UCSD-AML1 (cell line): ENCODE data around the gene SLC35D2.
"Not testable (repeated sequence)": the region's sequence is repeated elsewhere in the genome, so short reads cannot be mapped to it uniquely, and the experiment has no call there.

Source experiments
- DNase-seq: peaks from one replicate; lab custom pipeline; 2025; ENCODE audit not compliant: unreplicated experiment; lab: John Stamatoyannopoulos, UW

The SLC35D2 gene

DNA sequence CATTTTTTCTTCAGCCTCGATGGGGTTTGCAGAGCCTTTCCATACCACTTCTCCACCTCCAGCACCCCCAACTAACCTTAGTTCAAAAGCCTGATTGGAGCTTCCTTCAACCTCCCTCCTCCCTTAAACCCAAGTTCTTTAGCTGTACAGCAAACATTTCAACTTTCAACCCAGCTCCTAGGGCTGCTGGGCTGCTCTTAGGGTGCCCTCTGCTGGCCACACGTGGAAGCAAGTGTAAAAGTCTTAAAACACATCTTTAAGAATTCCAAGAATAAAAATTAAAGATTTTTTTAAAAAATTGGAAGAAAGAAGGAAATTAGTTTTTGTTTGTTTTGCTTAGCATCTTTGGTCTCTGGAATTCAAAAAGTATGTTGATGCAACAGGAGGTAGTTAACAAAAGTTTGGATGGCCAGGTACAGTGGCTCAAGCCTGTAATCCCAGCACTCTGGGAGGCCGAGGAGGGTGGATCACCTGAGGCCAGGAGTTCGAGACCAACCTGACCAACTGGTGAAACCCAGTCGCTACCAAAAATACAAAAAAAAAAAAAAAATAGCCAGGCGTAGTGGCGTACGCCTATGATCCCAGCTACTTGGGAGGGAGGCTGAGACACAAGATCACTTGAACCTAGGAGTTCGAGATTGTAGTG is 66.1 kb downstream of the SLC35D2 start:
- DNase-seq, result peak; percentile 51

DNA sequence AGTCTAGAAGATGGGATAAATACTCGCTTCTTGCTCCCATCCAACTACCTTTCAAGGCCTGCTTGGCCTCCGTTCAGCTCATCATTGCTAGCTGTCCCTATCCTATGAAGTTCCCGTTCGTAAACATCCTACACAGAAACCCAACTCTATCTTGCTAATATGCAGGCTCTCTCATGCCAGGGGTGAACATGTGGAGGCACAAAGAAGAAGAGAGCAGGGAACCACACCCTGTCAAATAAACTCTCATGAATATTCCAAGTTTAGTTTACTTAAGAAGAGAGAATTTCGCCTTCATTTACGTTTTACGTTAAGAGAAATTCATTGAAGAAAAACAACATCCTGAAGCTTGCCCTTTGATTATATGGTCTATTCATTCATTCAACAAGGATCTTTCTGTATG is 73.7 kb downstream of the SLC35D2 start:
- DNase-seq, result no peak

DNA sequence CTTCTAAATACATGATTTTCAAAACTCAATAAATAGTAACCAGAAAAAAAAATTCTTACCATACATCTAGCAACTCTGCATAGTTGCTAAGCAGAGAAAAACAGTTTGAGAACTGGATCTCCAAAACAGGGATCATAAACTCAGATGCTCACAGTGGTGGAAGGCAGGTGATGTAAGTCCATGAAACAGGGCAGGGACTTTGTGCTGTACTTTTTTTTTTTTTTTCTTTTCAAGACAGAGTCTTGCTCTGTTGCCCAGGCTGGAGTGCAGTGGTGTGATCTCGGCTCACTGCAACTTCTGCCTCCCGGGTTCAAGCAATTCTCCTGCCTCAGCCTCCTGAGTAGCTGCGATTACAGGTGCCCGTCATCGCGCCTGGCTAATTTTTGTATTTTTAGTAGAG is 76.6 kb downstream of the SLC35D2 start:
- DNase-seq, result not testable (repeated sequence)

DNA sequence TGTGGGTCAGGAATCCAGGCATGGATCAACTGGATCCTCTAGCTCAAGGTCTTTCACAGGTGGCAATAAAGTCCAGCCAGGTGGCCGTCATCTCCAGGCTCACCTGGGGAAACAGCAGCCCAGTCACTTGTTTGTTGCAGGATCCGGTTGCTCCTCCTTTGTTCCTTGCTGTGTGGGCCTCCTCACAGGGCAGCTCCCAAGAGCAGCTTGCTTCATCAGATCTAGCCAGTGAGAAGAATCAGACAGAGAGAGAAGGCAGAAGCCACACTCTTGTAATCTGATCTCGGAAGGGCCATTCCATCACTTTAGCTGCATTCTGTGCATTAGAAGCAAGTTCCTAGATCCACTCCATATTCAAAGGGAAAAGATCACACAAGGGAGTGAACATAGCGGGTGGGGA is 78.3 kb downstream of the SLC35D2 start:
- DNase-seq, result no peak

DNA sequence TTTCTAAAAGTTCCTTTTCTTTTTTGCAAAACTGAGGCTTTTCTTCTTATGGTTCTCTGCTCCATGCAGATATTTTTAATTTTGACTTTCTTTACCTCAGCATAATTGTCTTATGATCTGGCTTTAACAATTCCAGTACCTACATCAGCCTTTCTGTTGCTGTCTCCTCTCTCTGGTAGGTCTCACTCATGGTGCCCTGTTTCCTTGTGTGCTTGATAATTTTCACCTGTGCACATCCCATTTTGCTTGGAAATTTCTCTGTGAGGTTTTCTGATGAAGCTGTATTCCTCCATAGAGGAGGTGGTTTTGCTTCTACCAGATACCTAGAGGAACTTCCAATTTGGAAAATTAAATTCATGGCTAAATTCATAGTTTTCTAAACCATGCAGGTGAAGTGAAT is 79.3 kb downstream of the SLC35D2 start:
- DNase-seq, result no peak

DNA sequence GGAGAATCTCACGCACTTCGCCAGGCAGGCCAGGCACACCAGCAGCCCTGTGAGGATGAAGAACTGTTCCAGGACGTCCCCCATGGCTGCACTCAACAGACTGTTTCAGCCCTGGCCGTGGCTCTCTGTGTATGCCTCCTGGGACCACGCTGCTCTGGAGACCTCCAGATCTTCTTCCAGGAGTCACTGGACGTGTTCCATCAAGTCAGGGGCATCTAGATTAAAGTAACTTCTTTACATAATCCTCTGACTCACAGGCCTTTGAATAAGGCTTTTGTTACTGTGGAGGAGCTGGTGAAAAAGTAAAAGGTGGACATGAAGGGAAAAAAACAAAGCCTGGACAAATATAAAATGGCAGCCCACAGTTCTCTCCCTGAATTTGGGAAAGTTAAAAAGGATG is 81.5 kb downstream of the SLC35D2 start, which contains the start of gene HSD17B3:
HSD17B3 (minus strand) TSS at position 156 of the 400 bp plus-strand sequence; CDS start at position 84, 72 bp downstream.
- DNase-seq, result no peak

DNA sequence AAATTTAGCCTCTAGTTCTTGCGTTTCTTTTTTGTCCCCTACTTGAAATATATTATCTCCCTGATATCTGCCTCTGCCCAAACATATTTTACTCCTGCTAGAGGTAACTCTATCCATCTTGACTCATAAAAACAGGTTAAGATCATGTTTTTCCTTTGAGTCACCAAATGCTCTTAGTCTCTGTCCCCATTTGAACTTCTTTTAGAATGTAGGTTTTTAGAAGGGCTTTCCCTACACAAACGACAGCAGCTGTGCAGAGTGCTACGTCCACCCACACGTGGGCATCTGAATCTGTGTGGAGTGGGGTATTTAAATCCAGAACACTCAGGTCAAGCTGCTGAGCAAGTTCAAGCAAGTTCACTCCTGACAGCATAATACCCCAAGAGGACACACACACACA is 83.7 kb downstream of the SLC35D2 start:
- DNase-seq, result no peak

DNA sequence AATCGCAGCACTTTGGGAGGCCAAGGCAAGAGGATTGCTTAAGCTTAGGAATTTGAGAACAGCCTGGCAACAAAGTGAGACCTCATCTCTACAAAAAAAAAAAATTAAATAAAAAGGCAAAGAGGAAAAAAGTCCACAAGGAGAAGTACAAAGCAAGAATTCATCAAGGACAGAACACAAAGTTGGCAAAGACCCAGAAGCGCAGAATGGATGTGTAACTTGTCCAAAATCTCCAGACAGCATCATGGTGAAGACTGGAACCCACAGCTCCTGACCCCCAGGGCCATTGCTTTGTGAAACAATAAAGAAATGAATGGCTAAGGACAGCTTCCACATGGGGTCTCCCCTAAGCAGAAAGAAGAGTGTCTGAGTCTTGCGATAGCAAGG is 89.4 kb downstream of the SLC35D2 start:
- no peak for DNase-seq

DNA sequence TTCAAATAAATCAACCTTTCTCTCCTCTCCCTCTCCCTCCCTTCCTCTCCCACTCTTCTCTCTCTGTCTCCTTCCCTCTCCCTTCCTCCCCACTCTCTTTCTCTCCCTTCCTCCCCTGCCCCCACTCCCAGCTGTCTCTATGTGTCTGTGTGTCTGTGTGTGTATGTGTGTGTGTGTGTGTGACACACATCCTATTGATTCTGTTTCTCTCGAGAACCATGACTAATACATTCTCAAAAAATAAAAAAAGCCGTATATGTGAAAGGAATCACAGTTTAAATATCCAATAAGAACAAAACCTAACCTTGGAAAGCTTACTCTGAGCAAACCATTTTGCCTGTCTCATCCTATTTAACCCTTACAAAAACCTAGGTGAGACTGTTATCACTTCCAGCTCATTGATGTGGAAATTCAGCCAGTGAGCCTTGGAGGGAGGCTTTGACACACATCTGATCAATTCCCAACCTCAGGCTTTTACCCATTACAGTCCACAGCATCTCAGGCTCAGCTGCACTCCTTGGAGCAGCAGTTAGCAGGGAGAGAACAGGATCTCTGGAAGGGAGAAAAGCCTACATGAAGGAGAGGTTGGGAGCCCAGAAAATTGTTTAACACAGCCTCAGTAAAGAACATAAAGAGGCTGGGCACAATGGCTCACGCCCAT is 89.9 kb downstream of the SLC35D2 start:
- no peak for DNase-seq

DNA sequence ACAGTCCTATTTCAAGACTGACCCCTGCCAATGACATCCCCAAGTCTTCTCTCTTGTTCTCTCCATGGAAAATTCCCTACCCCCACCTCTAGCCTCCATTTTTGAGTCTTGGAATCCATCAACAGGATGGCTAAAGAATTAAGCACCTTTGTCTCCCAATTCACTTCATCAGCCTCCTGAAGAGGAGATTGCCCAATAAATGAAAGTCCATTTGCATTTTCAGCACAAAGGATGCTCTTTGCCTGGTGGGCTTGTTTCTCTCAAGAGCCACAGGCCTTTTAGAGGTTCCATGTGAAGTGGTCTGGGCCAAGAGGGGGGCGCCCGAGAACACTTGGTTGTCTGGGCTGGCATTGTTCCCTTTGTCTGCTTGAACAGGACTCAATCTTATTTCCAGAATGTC is 94.1 kb downstream of the SLC35D2 start:
- no peak for DNase-seq

DNA sequence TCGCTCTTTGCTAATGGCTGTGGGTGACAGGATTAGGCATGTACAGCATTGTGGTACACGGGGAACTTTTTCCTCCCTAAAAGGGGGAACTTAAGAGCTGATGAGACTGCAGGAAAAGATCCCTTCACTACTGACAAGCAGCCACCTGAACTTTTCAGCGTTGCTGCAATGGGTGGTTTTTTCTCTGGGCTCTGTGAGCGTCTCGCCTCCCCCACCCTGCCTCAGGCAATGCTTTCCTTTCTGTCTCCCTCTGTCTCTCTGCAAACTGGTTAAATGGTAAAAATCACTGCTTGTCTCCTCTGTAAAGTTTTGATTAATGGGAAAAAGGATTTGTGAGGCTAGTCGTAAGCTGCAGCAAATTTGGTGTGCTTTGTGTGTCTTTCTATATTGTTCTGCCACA is 101.9 kb downstream of the SLC35D2 start:
- no peak for DNase-seq

DNA sequence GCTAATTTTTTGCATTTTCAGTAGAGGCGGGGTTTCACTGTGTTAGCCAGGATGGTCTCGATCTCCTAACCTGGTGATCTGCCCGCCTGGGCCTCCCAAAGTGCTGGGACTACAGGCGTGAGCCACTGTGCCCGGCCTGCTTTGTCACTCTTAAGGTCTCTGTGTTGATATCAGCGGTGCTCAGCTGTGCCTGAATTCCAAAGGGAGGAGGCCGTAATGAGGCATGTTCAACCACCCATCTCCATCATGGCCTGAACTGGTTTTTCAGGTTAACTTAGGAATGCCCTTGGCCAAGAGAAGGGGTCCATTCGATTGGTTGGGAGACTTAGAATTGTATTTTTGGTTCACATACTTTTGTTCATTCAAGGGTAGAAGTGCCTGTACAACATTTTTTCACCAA is 103.6 kb downstream of the SLC35D2 start:
- DNase-seq, result no peak

DNA sequence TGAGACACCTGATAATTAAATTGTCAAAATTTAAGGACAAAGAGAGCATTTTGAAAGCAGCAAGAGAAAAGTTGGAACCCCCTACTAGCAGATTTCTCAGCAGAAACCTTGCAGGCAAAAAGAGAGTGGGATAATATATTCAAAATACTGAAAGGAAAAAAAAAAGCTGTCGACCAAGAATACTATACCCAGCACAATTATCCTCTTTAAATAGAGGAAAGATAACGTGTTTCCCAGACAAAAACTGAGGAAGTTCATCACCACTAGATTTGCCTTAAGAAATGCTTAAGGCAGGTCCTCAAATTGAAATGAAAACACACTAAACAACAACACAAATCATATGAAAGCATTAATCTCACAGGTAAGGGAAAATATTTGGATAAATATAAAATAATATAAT is 108.6 kb downstream of the SLC35D2 start:
- no peak for DNase-seq
